Adipocyte (in vitro differentiated cells): Measurements from ENCODE around the gene HOPX.

Experiments used
- DNase-seq: peaks from one replicate; pipeline ENCODE4 v3.0.0-alpha.2; 2015; ENCODE audit warnings: low read depth
- H3K27me3 ChIP-seq: replicated peaks from 2 replicates; pipeline ENCODE4 v1.7.0; 2013; ENCODE audit warnings: mild to moderate bottlenecking, low read length, moderate library complexity; ENCODE audit not compliant: control insufficient read depth, insufficient read depth
- H3K36me3 ChIP-seq: 2 replicates; pipeline ENCODE4 v1.7.0; 2013; ENCODE audit warnings: low read length, mild to moderate bottlenecking, moderate library complexity; ENCODE audit not compliant: control insufficient read depth, insufficient read depth, severe bottlenecking
- H3K4me1 ChIP-seq: 2 replicates; pipeline ENCODE4 v1.7.0; 2013; ENCODE audit warnings: mild to moderate bottlenecking, low read length, moderate library complexity; ENCODE audit not compliant: control insufficient read depth, insufficient read depth
- H3K4me3 ChIP-seq: 2 replicates; pipeline ENCODE4 v1.7.0; 2013; ENCODE audit warnings: mild to moderate bottlenecking, low read length, moderate library complexity
- H3K9ac ChIP-seq: 2 replicates; pipeline ENCODE4 v1.7.0; 2013; ENCODE audit warnings: mild to moderate bottlenecking, low read length, moderate library complexity
- H3K9me3 ChIP-seq: 2 replicates; pipeline ENCODE4 v1.7.0; 2013; ENCODE audit warnings: mild to moderate bottlenecking, low read length, moderate library complexity; ENCODE audit not compliant: control insufficient read depth

Gene HOPX

GRCh38 chr4:56654238-56654632 lies 26.9 kb downstream of the HOPX start:
- H3K4me3 ChIP-seq: no peak overlapping the region
- peaks cover 49% of the 10 kb centered on the region for H3K27me3 ChIP-seq
- no peak overlapping the region for H3K9ac ChIP-seq
- no peaks in the 10 kb centered on the region for H3K9me3 ChIP-seq
- H3K36me3 ChIP-seq: no peaks in the 10 kb centered on the region
- peaks cover 19% of the 10 kb centered on the region for H3K4me1 ChIP-seq
- no peak for DNase-seq

- Histone ChIP-seq H3K27me3 (peaks cover 49% of the 10 kb centered on the region), H3K36me3 (no peaks in the 10 kb centered on the region), H3K9me3 (no peaks in the 10 kb centered on the region), H3K9ac (no peak overlapping the region), H3K4me1 (peaks cover 13% of the 10 kb centered on the region), H3K4me3 (no peak overlapping the region)
- DNase-seq: no peak
Observed at GRCh38 chr4:56653461-56654237, 27.4 kb downstream of the HOPX start.

GRCh38 chr4:56652196-56652595 lies 28.9 kb downstream of the HOPX start:
- Histone ChIP-seq H3K9ac (no peak overlapping the region), H3K27me3 (peaks cover 36% of the 10 kb centered on the region), H3K4me3 (no peak overlapping the region)

DNA sequence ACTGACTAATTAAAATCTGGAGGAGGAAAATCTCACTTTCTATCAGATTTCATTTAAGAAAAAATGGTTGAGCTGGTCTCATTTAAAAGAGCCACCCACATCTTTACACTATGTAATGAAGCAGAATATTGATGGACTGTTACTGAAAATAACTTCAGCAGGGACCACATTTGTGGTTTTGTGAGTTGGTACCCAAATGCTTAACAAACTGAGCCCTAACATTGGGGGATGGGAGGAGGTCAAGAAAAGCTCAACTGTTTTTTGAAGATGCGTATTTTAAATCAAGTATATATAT lies 30.1 kb downstream of the HOPX start:
- no peak overlapping the region for H3K4me3 ChIP-seq
- H3K27me3 ChIP-seq: peaks cover 24% of the 10 kb centered on the region
- H3K9ac ChIP-seq: no peak overlapping the region
- H3K4me1 ChIP-seq: peaks cover 8% of the 10 kb centered on the region
- DNase-seq: no peak
- peaks cover 6% of the 10 kb centered on the region for H3K9me3 ChIP-seq
- H3K36me3 ChIP-seq: no peaks in the 10 kb centered on the region

More at GRCh38 chr4:56652196-56652595, 28.9 kb downstream of the HOPX start:
- peaks cover 8% of the 10 kb centered on the region for H3K4me1 ChIP-seq
- H3K9me3 ChIP-seq: no peaks in the 10 kb centered on the region
- no peaks in the 10 kb centered on the region for H3K36me3 ChIP-seq
- DNase-seq: no peak

- no peak overlapping the region for H3K4me3 ChIP-seq
- H3K4me1 ChIP-seq: peaks cover 8% of the 10 kb centered on the region
- peaks cover 23% of the 10 kb centered on the region for H3K27me3 ChIP-seq
- no peaks in the 10 kb centered on the region for H3K36me3 ChIP-seq
- H3K9me3 ChIP-seq: peaks cover 9% of the 10 kb centered on the region
- no peak overlapping the region for H3K9ac ChIP-seq
- no peak for DNase-seq
Observed at GRCh38 chr4:56650262-56651055, 30.6 kb downstream of the HOPX start.

DNA sequence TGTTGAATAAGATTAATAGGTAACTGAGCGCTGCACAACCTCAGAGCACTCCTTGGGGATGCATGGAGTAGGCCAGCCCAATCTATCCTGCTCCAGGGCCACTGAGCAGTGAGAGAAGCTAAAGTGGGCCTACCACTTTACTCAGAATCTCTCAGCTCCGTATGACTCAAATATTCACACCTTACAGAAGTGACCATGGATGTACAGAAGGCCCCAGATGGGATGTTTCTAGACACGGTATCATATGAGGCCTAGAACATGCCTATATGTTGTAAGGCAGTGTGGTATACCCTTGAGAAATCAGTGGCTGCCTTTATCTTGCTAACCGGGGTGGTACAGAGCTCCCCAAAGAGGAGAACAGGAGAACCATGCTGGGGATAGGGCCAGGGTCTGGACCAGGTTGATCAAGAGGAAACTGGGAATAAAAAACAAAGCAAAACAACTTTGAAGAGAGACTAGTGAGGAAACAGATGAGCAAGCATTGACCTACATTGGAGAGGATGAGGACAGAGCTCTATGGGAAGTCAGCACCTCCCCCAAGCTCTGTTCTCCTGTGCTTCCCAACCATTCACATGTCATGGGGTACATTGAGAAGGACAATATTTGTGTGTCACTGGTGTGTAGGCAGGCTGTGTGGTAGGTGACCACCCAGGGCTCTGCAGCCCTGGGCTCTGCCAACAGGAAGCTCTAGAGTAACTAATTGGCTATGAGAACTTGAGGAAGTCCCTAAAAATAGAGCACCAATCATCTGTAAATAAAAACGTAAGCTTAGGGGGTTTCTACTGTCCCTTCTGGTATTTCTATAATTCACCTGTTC lies 31.4 kb downstream of the HOPX start:
- Histone ChIP-seq H3K36me3 (no peaks in the 10 kb centered on the region), H3K4me3 (no peak overlapping the region), H3K9me3 (peaks cover 9% of the 10 kb centered on the region), H3K27me3 (peaks cover 16% of the 10 kb centered on the region), H3K9ac (no peak overlapping the region), H3K4me1 (peaks cover 3% of the 10 kb centered on the region)
- no peak for DNase-seq

DNA sequence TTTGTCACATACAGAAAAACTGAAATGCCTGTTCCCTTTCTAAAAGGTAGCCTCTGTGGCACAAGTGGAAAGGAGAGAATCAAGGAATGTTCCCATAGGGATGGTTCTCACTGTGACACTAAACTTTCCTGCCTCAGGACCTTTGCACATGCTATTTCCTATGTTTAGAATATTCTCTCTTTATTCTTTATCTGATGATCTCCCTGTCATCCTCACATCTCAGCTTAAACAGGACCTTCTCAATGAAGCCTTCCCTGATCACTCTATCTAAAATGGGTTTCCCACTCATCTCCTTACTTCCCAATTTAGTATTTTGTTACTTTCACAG lies 32.3 kb downstream of the HOPX start:
- H3K4me1 ChIP-seq: no peaks in the 10 kb centered on the region
- no peak overlapping the region for H3K9ac ChIP-seq
- H3K9me3 ChIP-seq: peaks cover 9% of the 10 kb centered on the region
- H3K27me3 ChIP-seq: peaks cover 9% of the 10 kb centered on the region
- no peak for DNase-seq
- no peak overlapping the region for H3K4me3 ChIP-seq
- H3K36me3 ChIP-seq: no peaks in the 10 kb centered on the region

DNA sequence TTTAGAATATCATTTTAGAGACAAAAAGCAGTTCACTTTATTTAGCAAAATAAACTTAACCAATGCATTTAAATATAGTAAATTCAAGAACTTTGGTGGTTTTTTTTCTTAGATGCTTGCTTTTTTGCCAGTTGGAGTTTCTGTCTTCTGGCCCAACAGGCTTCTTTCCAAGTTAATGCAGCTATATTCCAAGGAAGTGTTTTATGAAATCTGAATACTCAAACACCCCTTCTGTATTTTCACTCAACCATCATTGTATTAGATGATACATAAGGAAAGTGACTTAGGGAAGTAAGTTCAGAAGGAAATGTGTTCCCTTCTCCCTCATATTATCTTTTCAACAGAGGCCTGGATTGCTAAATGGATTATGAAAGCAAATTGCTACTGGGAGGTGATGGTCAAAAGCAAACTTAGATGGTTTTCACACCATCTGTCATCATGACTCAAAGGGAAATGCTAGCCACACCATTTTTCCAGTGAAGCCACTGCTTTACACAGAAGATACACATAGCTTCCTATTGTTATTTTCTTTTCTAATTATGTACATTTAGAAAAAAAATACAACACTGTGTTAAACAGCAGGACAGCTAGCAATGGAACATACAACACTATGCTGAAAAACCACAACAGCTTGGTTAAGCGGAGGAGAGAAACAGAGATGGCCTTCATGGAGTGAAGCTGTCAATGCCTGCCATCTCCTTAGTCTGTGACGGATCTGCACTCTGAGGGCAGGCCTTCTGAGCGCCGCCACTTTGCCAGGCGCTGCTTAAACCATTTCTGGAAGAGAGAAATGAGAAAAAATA lies 32.9 kb downstream of the HOPX start:
- Histone ChIP-seq H3K4me3 (no peak overlapping the region), H3K36me3 (no peaks in the 10 kb centered on the region), H3K9me3 (peaks cover 9% of the 10 kb centered on the region), H3K9ac (no peak overlapping the region), H3K27me3 (peaks cover 9% of the 10 kb centered on the region), H3K4me1 (no peaks in the 10 kb centered on the region)
- DNase-seq: no peak

- H3K4me3 ChIP-seq: no peak overlapping the region
- H3K4me1 ChIP-seq: peaks cover 4% of the 10 kb centered on the region
- no peak for DNase-seq
- peaks cover 9% of the 10 kb centered on the region for H3K9me3 ChIP-seq
- no peak overlapping the region for H3K9ac ChIP-seq
- peaks cover 4% of the 10 kb centered on the region for H3K27me3 ChIP-seq
- H3K36me3 ChIP-seq: no peaks in the 10 kb centered on the region
Observed at GRCh38 chr4:56646341-56646740, 34.8 kb downstream of the HOPX start.

DNA sequence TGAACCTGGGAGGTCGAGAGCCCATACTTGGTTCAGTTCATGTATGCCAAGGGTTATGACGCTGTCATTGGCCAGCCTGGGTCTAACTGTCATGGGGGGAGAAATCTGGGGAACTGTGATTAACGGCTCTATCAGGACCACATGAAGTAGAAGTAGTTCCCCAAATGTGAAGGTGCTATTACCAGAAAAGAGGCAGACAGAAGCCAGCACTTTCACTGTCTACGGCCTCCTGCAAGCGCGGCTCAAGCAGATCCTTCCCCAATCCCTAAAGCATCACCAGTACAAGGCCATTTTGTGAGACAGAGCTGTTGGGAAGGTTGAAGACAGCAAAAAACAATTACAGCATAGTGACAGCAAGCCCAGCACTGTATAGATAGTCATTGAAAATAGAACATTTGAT lies 37.5 kb downstream of the HOPX start:
- H3K9ac ChIP-seq: no peak overlapping the region
- no peaks in the 10 kb centered on the region for H3K27me3 ChIP-seq
- DNase-seq: no peak
- no peak overlapping the region for H3K4me3 ChIP-seq
- peaks cover 9% of the 10 kb centered on the region for H3K9me3 ChIP-seq
- H3K4me1 ChIP-seq: peaks cover 13% of the 10 kb centered on the region
- no peaks in the 10 kb centered on the region for H3K36me3 ChIP-seq
